HepG2 (cell line): ENCODE measurements around the gene ATP23. TPM values are rescaled to one million over a fixed set of nuclear protein-coding genes. Genes with fewer than 3 reads are reported as not detected.

Source experiments
- ELF4 ChIP-seq: sonication (generic); formaldehyde crosslinking; IDR thresholded peaks from 2 replicates; pipeline ENCODE4 v1.5.0; 2020; ENCODE audit warnings: missing genetic modification reagents, mild to moderate bottlenecking, moderate library complexity, borderline replicate concordance
- ISX ChIP-seq: sonication (generic); formaldehyde crosslinking; conservative IDR thresholded peaks from 2 replicates; pipeline ENCODE4 v1.5.0; 2020; ENCODE audit warnings: missing genetic modification reagents
- JDP2 ChIP-seq: sonication (generic); formaldehyde crosslinking; IDR thresholded peaks from 2 replicates; pipeline ENCODE4 v1.8.1; 2022; ENCODE audit warnings: missing genetic modification reagents, borderline replicate concordance
- MXI1 ChIP-seq: IDR thresholded peaks from 3 replicates; pipeline ENCODE4 v1.6.1; 2012; ENCODE audit warnings: low read depth, low read length, inconsistent platforms, borderline replicate concordance
- SMAD3 ChIP-seq: sonication (generic); formaldehyde crosslinking; IDR thresholded peaks from 2 replicates; pipeline ENCODE4 v1.4.0; 2020; ENCODE audit warnings: missing genetic modification reagents
- SMC3 ChIP-seq: IDR thresholded peaks from 2 replicates; pipeline ENCODE4 v1.6.1; 2011; ENCODE audit warnings: low read length, improper control_type of control experiment
- SOX5 ChIP-seq: IDR thresholded peaks from 2 replicates; pipeline ENCODE4 v1.6.1; 2016; ENCODE audit warnings: borderline replicate concordance
- ZBTB34 ChIP-seq: sonication (generic); formaldehyde crosslinking; IDR thresholded peaks from 2 replicates; pipeline ENCODE4 v1.8.0; 2022; ENCODE audit warnings: mild to moderate bottlenecking, missing genetic modification reagents
- ZBTB7A ChIP-seq: sonication (generic); formaldehyde crosslinking; IDR thresholded peaks from 2 replicates; pipeline ENCODE4 v1.8.0; 2022; ENCODE audit warnings: mild to moderate bottlenecking, missing genetic modification reagents
- ZFAT ChIP-seq: sonication (generic); formaldehyde crosslinking; conservative IDR thresholded peaks from 2 replicates; pipeline ENCODE4 v1.8.1; 2023; ENCODE audit warnings: missing genetic modification reagents, inconsistent platforms
- ZFP36L2 ChIP-seq: sonication (generic); formaldehyde crosslinking; IDR thresholded peaks from 2 replicates; pipeline ENCODE4 v1.4.0; 2020; ENCODE audit warnings: missing genetic modification reagents
- ZMYM3 ChIP-seq: sonication (generic); formaldehyde crosslinking; IDR thresholded peaks from 2 replicates; pipeline ENCODE4 v1.5.1; 2020; ENCODE audit warnings: mild to moderate bottlenecking, missing genetic modification reagents
- ZNF331 ChIP-seq: sonication (generic); formaldehyde crosslinking; IDR thresholded peaks from 2 replicates; pipeline ENCODE4 v1.4.0; 2020; ENCODE audit warnings: missing genetic modification reagents
- ZNF510 ChIP-seq: sonication (generic); formaldehyde crosslinking; IDR thresholded peaks from 2 replicates; pipeline ENCODE4 v1.4.0; 2020; ENCODE audit warnings: low read depth, mild to moderate bottlenecking, missing genetic modification reagents
- ZNF746 ChIP-seq: sonication (generic); formaldehyde crosslinking; IDR thresholded peaks from 2 replicates; pipeline ENCODE4 v1.8.0; 2022; ENCODE audit warnings: mild to moderate bottlenecking, missing genetic modification reagents
- ZNF816 ChIP-seq: sonication (generic); formaldehyde crosslinking; IDR thresholded peaks from 2 replicates; pipeline ENCODE4 v1.8.0; 2022; ENCODE audit warnings: missing genetic modification reagents, mild to moderate bottlenecking, borderline replicate concordance
- ZSCAN30 ChIP-seq: sonication (generic); formaldehyde crosslinking; IDR thresholded peaks from 2 replicates; pipeline ENCODE4 v1.5.0; 2020; ENCODE audit warnings: mild to moderate bottlenecking, missing genetic modification reagents
- polyA plus RNA-seq, 8 experiments: library from polyadenylated mRNA; depleted of rRNA in 3 of 8; stranded (reverse) in 7 of 8; unstranded in 1 of 8; fragments of >200 nt; fragmentation: Illumina TruSeq in 4 of 8; extraction: Trizol in 4 of 8; gene quantifications; 2 replicates each; pipeline versions ENCODE4 v1.2.1 to v1.2.3, GENCODE V29; 2011 to 2016; ENCODE audit warnings: low read depth in 4 of 8, missing spikeins in 1 of 8, mixed read lengths in 1 of 8; ENCODE audit not compliant: insufficient read depth in 1 of 8
- total RNA-seq, 5 experiments: library from RNA; depleted of rRNA; stranded (reverse); fragments of >200 nt; fragmentation: Illumina TruSeq; extraction: Trizol; gene quantifications; 2 replicates each; pipeline ENCODE4 v1.2.3, GENCODE V29; 2016; ENCODE audit warnings: low read depth in 1 of 5
- TF ChIP-seq, protein P1 (sequence below): sonication (generic); formaldehyde crosslinking; IDR thresholded peaks from 2 replicates; pipeline ENCODE4 v1.4.0; 2020; ENCODE audit warnings: missing genetic modification reagents, borderline replicate concordance
- TF ChIP-seq, protein P2 (sequence below): sonication (generic); formaldehyde crosslinking; IDR thresholded peaks from 2 replicates; pipeline ENCODE4 v1.4.0; 2020; ENCODE audit warnings: missing genetic modification reagents
- TF ChIP-seq, protein P3 (sequence below): sonication (generic); formaldehyde crosslinking; IDR thresholded peaks from 2 replicates; pipeline ENCODE4 v1.5.1; 2020; ENCODE audit warnings: missing genetic modification reagents, mild to moderate bottlenecking, borderline replicate concordance

Gene ATP23
- total and polyA plus RNA-seq, 2 of the 13 experiments (the other 11 are each of a cell fraction or from before 2014, with no cell fraction given), result 12.1 to 14.7 TPM

DNA sequence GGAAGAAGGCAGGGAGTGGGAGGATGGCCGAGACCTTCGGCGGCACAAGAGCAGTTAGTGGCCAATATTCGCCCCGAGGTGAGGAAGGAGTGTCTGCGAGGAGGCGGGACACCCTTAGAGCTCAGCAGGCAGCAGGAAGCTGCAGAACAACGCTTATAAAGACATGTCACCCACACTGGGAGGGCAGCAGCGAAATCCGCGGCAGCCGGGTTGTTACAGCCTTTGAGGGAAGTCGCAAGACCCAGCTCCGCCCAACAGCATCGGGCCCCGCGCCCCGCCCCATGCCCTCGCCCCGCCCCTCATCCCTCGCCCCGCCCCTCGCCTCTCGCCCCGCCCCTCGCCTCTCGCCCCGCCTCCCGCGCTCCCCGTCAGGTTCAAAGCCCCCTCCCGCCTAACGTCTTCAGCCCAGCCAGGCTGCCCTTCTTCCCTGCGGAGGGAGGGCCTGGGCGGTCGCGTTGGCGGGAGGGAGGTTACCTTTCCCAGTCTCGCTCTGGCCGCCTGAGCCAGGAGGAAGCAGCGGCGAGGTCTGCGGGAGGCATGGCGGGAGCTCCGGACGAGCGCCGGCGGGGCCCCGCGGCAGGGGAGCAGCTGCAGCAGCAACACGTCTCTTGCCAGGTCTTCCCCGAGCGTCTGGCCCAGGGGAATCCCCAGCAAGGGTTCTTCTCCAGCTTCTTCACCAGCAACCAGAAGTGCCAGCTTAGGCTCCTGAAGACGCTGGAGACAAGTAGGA, at the start of gene ATP23 (continued):
- TF ChIP-seq, protein P1, sequence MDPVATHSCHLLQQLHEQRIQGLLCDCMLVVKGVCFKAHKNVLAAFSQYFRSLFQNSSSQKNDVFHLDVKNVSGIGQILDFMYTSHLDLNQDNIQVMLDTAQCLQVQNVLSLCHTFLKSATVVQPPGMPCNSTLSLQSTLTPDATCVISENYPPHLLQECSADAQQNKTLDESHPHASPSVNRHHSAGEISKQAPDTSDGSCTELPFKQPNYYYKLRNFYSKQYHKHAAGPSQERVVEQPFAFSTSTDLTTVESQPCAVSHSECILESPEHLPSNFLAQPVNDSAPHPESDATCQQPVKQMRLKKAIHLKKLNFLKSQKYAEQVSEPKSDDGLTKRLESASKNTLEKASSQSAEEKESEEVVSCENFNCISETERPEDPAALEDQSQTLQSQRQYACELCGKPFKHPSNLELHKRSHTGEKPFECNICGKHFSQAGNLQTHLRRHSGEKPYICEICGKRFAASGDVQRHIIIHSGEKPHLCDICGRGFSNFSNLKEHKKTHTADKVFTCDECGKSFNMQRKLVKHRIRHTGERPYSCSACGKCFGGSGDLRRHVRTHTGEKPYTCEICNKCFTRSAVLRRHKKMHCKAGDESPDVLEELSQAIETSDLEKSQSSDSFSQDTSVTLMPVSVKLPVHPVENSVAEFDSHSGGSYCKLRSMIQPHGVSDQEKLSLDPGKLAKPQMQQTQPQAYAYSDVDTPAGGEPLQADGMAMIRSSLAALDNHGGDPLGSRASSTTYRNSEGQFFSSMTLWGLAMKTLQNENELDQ (CRISPR knock-in tag), result no peak
- no peak for TF ChIP-seq ZFP36L2 (CRISPR knock-in tag)
- TF ChIP-seq SMAD3 (CRISPR knock-in tag), result peak; percentile 64; the same call in 1 of the 2 replicates
- TF ChIP-seq ZMYM3 (CRISPR knock-in tag), result peak; percentile 49; the same call in 1 of the 2 replicates
- TF ChIP-seq ISX (CRISPR knock-in tag), result no peak
- TF ChIP-seq ZNF746 (CRISPR knock-in tag), result peak; percentile 88
- TF ChIP-seq JDP2 (CRISPR knock-in tag), result no peak
- TF ChIP-seq ZBTB34 (CRISPR knock-in tag), result no peak
- TF ChIP-seq, protein P2, sequence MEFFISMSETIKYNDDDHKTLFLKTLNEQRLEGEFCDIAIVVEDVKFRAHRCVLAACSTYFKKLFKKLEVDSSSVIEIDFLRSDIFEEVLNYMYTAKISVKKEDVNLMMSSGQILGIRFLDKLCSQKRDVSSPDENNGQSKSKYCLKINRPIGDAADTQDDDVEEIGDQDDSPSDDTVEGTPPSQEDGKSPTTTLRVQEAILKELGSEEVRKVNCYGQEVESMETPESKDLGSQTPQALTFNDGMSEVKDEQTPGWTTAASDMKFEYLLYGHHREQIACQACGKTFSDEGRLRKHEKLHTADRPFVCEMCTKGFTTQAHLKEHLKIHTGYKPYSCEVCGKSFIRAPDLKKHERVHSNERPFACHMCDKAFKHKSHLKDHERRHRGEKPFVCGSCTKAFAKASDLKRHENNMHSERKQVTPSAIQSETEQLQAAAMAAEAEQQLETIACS (CRISPR knock-in tag), result no peak
- peak; percentile 58; the same call in 1 of the 2 replicates for TF ChIP-seq ZNF331 (CRISPR knock-in tag)
- TF ChIP-seq SOX5 (CRISPR knock-in tag), result no peak; the same call in 1 of the 2 replicates
- no peak for TF ChIP-seq SMC3
- TF ChIP-seq, protein P3, sequence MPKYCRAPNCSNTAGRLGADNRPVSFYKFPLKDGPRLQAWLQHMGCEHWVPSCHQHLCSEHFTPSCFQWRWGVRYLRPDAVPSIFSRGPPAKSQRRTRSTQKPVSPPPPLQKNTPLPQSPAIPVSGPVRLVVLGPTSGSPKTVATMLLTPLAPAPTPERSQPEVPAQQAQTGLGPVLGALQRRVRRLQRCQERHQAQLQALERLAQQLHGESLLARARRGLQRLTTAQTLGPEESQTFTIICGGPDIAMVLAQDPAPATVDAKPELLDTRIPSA, result no peak
- TF ChIP-seq ZSCAN30, result no peak
- no peak for TF ChIP-seq ZBTB7A (CRISPR knock-in tag)
- no peak for TF ChIP-seq ZNF816 (CRISPR knock-in tag)
- no peak for TF ChIP-seq ELF4 (CRISPR knock-in tag)
- peak; percentile 77; the same call in 1 of the 3 replicates for TF ChIP-seq MXI1
- TF ChIP-seq ZFAT, result no peak
- TF ChIP-seq ZNF510 (CRISPR knock-in tag), result no peak
